HG03064 (cell line): ENCODE results near the gene DNAH12.
A peak's percentile ranks its signal among the peaks of the same experiment; 100 is the strongest.

Experiments
- ATAC-seq: cut with Tn5 transposase; IDR thresholded peaks from one replicate; pipeline ENCODE4 v1.9.1; 2021; ENCODE audit warnings: low read depth; ENCODE audit not compliant: unreplicated experiment

The DNAH12 gene

GRCh38 chr3:57544181-57545125 is at the start of gene DNAH12:
DNAH12 (minus strand) TSS chr3:57544344; CDS start chr3:57542870, 1,474 bp downstream.
- no peak for ATAC-seq

- no peak for ATAC-seq
These were observed 48.2 kb upstream of the DNAH12 start for GRCh38 chr3:57592306-57592705.

DNA sequence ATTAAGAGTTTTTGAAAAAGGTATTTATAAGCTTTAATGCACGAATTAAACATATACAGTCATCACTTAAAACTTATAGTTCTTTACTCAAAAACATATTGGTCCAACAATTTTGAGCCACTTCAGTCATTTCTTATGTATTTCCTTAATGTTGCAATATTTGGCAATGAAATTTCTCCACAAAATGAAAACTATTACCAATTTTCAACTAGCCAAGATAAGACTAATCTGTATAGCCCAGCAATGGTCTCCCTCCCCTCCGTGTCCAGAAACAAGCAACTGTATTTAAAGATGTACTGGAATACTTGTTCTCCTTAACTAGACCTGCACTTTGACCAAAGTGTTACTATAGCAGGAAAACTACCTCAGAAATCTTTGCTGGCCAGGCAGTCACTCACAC is 43.8 kb upstream of the DNAH12 start:
- ATAC-seq = no peak

- no peak for ATAC-seq
These were observed 42.6 kb upstream of the DNAH12 start for GRCh38 chr3:57586778-57587177.

DNA sequence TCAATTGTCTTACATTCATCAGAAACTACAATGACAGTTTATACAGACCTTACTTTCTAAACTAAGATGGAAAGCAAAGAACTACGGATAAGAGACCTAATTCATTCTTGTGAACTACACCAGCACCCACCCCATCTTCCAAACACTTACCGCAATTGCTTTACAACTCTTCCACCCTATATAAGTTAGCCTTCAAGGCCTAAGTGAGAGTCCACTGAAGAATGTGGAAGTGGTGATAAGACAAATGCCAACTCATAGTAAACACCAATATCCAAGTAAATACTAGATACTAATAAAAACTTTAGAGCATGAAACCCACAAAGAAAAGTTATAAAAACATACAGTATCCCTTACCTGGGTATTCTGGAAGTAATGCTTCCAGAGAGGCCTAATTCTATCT is 39.4 kb upstream of the DNAH12 start:
- ATAC-seq = no peak

DNA sequence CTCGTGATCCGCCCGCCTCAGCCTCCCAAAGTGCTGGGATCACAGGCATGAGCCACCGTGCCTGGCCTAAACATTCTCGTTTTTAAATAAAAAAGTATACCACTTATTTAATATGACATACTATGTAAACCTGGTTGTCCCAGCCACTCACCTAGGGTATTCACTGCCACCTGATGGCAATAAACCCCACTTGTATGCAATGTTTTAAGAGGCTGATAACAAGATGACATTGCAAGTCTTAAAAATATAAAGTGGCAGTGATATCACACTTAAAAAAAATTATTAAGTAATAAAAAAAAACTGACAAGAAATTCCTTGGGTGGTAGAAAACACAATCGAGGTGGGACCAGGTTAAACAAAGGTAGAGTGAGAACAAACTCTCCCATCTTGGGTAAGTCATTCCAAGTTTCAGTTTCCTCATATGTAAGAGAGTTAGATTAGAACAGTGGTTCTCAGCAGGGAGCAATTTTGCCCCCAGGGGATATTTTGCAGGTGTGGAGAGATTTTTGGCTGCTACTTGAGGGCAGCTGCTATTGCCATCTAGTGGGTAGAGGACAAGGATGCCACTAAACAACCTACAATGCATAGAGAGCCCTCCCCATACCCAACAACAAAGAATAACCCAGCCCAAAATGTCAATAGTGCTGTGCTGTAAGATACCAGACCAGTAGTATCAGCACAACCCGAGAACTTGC is 38.5 kb upstream of the DNAH12 start:
- ATAC-seq = no peak

DNA sequence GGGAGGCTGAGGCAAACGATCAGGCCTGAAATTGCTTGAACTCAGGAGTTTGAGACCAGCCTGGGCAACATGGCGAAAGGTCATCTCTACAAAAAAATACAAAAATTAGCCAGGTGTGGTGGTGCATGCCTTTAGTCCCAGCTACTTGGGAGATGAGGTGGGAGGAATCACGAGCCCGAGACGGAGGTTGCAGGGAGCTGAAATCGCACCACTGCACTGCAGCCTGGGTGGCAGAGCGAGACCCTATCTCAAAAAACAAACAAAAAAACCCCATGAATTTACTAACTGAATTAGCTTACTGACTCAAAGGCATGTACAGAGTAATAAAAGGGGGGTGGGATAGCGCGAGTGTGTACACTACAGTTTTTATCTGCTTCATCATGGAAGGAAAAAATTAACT is 33.7 kb upstream of the DNAH12 start:
- no peak for ATAC-seq

DNA sequence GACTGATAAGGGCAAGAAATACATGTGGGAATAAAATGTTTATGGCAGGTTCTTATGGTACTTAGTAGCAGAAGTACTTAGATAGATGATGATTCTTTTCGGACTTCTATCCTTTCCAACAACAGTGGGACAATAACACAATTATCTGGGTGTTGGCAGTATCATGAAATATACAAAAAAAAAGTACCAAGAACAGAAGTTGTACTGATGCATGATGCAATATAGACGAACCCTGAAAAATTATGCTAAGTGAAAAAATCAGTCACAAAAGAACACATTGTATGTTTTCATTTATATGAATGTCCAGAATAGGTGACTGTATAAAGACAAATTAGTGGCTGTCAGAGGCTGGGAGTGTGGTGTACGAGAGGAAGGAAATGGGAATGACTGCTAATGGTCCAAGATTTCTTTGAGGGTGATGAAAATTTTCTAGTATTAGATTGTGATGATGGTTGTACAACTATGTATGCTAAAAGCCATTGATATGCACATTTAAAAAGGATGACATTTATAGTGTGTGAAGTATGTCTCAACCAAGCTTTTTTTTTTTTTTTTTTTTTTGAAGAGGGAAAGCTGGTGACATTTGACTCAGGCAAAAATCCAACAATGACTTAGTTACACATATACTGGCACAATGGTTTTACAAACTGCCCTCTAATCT is 32.0 kb upstream of the DNAH12 start:
- ATAC-seq = no peak

GRCh38 chr3:57572096-57572495 is 28.0 kb upstream of the DNAH12 start:
- no peak for ATAC-seq

DNA sequence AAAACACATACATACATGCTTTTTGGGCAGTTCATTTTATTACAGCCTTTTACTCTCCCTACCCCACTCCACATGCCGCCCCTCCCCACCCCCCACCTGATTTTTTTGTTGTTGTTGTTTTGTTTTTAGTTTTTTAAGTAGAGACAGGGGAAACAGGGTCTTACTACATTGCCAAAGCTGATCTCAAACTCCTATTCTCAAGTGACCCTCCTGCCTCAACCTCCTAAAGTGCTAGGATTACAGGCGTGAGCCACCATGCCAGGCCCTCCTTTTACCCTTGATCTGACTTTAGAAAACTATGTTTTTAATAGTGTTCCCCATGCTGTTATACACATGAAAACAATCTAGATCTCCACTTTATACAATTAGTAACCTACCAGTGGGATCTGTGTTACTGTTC is 26.7 kb upstream of the DNAH12 start:
- no peak for ATAC-seq

GRCh38 chr3:57569859-57570450 is 25.8 kb upstream of the DNAH12 start:
- ATAC-seq = no peak

DNA sequence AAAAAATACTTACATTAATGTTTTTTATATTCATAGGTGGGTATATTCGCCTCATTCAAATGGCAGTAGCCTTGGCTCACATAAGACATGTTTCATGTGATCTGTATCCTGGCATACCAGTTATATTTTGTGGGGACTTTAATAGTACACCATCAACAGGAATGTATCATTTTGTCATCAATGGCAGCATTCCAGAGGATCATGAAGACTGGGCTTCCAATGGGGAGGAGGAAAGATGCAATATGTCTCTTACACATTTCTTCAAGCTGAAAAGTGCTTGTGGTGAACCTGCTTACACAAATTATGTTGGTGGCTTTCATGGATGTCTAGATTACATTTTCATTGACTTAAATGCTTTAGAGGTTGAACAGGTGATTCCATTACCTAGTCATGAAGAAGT is 15.4 kb upstream of the DNAH12 start:
- no peak for ATAC-seq

DNA sequence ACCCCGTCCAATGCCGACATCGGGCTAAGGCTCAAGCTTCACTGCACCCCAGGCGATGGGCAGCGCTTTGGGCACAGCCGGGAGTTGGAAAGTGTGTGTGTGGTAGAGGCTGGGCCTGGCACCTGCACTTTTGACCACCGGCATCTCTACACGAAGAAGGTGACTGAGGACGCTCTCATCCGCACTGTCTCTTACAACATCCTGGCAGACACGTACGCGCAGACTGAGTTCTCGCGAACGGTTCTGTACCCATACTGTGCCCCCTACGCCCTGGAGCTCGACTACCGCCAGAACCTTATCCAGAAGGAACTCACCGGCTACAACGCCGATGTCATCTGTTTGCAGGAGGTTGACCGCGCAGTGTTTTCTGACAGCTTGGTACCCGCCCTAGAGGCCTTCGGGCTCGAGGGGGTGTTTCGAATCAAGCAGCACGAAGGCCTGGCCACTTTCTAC is 13.0 kb upstream of the DNAH12 start:
- no peak for ATAC-seq

GRCh38 chr3:57556459-57557084 is 12.4 kb upstream of the DNAH12 start:
- peak; percentile 39 for ATAC-seq

- ATAC-seq = peak; percentile 88
These were observed 11.8 kb upstream of the DNAH12 start, which contains the start of gene PDE12 for GRCh38 chr3:57555738-57556458. PDE12 (plus strand) TSS chr3:57556274; CDS start chr3:57556380, 106 bp downstream.

- ATAC-seq = no peak
These were observed 11.2 kb upstream of the DNAH12 start for GRCh38 chr3:57555306-57555705.

GRCh38 chr3:57546616-57547015 is 2.5 kb upstream of the DNAH12 start:
- ATAC-seq = no peak

- no peak for ATAC-seq
These were observed 1.6 kb upstream of the DNAH12 start for GRCh38 chr3:57545636-57546268.

GRCh38 chr3:57538465-57538864 is 5.7 kb downstream of the DNAH12 start:
- ATAC-seq = no peak
